HG02884 (cell line): Measurements from ENCODE around the gene SLC45A1.
"Not testable (repeated sequence)": the region's sequence is repeated elsewhere in the genome, so short reads cannot be mapped to it uniquely, and the experiment has no call there.

Experiments
- ATAC-seq: cut with Tn5 transposase; IDR thresholded peaks from one replicate; pipeline ENCODE4 v1.9.1; 2021; ENCODE audit warnings: mild to moderate bottlenecking, moderate library complexity; ENCODE audit not compliant: unreplicated experiment

The SLC45A1 gene

DNA sequence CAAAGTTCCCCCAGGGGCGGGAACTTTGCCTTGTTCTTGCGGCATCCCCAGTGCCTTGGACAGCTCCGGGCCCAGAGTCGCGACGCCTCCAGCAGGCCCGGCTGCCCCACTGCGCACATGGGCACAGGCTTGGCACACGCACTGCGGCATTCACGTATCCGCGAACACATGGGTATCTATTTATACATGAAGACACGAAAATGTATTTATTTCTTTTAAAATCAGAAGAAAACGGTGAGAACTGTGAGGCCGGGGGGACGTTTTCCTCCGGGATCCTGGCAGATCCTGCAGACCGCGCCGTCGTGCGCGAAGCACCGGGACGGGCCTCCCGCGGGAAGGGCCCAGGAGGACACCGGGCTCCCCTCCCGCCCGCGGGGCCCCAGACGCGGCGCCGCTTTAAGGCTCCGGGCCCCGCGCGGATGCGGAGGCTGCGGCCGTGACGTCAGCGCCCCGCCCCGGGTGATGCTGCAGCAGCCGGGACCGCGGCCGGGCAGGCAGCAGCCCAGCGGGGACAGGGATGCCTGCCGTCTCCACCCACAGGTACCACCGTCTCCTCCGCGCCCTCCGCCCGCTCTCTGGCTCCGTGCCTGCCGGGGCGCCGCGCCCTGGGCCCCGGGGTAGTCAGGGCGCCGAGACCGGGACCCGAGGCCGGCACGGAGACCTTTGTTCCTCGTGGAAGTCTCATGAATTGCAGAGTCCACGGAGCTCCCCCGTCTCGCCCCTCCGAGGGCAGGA lies at the start of gene SLC45A1:
Gene SLC45A1 (plus strand): TSS at position 468 of the 735 bp plus-strand sequence. CDS start 6,216 bp downstream, outside the sequence.
- ATAC-seq: no peak

GRCh38 chr1:8273036-8273435 lies 44.9 kb upstream of the SLC45A1 start:
- no peak for ATAC-seq

- ATAC-seq: no peak
These were observed 43.6 kb upstream of the SLC45A1 start for GRCh38 chr1:8274352-8274751.

- ATAC-seq: no peak
These were observed 41.6 kb upstream of the SLC45A1 start for GRCh38 chr1:8276173-8276914.

- no peak for ATAC-seq
These were observed 41.0 kb upstream of the SLC45A1 start for GRCh38 chr1:8276932-8277331.

GRCh38 chr1:8278677-8279076 lies 39.2 kb upstream of the SLC45A1 start:
- not testable (repeated sequence) for ATAC-seq

DNA sequence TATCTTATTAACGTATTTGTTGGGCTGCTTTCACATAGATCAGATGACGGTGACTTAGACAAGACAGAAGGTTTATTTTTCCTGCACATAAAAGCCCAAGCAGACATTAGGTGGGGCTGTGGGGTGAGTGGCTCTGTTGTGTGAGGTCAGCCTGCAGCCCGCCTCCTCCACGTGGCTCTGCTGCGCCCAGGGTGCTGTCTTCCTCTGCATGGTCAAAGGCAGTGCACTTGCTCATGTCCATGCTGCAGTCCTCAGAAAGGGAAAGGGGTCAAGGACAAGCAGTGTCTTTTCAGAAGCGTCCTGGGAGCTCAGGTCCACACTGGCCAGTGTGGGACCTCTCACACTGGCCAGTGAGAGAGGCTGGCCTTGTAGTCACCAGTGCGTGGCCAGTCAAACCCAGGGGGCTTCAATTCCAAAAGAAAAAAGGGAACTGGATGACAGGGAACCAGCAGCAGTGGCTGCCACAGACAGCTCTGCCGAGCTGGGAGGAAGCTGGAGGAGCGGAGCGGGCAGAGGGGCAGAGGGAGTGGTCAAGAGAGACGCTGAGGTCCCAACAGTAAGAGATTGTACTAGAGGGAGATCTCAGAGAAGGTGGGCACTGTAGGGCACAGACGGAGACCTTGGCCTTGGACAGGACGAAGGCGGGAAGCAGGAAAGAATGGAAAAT lies 35.9 kb upstream of the SLC45A1 start:
- no peak for ATAC-seq

- ATAC-seq: peak; percentile 84
These were observed 34.6 kb upstream of the SLC45A1 start for GRCh38 chr1:8283058-8283884.

DNA sequence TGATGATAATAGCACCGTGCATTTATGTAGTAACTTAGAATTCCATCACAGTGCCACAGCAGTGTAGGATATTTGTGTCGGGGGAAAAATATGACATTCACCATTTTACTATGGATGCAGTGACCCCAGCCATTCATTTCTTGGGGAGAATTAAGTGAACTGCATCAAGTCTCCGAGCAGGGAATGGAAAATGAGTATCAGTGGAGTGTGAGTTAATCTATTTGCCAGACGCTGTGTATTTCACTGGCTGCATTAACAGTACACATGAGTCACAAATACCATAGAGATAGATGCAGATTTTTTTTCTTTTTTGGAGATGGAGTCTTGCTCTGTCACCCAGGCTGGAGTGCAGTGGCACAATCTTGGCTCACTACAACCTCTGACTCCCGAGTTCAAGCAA lies 33.8 kb upstream of the SLC45A1 start:
- no peak for ATAC-seq

DNA sequence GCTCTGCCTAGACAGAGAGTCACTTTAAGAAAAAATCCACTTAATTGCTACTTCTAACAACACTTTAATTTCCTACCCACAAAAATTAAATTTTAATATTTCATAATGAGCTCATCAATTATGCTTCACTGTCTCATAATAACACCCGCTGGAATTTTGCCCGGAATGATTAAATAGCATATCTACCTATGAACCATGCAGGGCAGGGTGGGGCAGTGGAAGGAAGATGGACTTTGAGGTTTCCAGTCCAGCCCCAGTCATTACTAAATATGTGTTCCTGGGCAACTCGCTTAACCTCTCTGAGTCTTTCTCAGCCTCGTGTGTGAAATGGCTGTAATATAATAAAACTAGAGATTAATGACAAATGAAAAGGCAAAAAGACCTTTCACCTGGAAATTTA lies 32.8 kb upstream of the SLC45A1 start:
- no peak for ATAC-seq

DNA sequence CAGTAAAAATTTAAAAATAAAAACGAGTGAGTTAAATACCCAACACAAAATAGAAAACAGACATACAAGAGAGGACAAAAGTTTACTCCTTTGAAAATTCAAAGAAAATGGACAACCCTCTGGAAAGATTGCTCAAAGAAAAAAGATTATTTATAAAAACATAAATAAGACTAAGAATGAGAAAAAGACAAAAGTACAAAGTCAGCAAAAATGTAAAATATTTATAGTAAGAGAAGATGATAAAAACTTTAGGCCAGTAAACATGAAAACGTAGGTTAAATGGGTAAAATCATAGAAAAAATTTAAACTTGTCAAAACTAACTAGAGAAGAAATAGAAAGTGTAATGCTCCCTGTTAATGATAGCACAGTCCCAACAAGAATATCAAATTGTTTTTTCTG lies 31.9 kb upstream of the SLC45A1 start:
- ATAC-seq: no peak

DNA sequence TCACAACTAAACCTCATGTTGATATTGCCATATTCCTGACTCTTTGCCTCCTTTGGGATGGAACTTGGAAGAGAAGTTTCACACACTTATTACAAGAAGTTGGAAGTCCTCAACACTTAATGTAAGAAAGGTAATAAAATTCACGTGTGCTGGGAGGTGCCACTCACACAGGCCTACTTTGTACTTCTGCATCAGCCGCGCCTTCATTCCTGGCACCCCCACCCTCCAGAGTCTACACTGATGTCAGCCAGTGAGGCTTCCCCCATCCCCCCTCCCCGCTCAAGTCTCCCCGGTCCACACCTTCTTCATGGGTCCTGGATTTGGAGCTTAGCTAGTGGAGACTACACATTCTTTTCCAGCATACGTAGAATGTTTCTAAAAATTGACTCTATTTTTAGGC lies 24.8 kb upstream of the SLC45A1 start:
- ATAC-seq: no peak

DNA sequence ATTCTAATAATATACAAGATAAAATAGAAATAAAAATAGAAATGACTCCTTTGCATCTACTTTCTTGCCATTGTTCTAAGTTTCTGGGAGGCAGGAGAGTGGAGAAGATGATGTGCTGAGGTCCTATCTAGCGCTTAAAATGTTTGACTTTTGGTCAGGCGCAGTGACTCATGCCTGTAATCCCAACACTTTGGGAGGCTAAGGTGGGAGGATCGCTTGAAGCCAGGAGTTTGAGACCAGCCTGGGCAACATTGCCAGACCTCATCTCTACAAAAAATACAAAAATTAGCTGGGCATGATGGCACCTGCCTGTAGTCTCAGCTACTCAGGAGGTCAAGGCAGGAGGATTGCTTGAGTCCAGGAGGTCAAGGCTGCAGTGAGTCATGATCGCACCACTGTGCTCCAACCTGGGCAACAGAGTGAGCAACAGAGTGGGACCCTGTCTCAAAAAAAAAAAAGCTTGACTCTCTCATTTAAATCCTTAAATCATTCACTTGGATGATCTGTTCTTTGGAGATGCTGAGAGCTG lies 24.2 kb upstream of the SLC45A1 start:
- ATAC-seq: no peak

DNA sequence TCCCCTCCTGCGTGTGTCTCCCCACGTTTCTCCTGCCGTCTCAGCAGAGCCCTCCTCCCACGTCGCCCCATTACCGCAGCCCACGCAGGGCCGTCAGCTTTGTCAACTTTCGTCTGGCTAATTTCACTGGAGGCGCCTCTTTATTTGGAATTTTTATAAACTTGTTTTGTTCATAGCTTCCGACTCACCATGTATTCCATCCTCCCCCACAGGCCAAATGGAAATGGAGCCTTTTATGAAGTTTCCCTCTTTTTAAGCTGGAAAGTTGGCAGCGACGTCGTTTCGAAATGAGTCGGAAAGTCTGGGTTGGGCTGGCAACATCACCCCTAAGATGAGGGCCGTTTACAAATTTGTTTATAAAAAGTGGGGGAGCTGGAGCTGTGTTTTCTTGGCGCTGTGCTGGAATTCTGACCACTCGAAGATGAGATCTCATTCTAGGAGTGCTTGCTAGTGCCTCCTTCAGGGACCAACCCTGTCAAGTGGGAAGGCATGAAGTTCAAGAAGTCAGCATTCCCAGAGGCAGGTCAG lies 23.7 kb upstream of the SLC45A1 start:
- ATAC-seq: no peak

DNA sequence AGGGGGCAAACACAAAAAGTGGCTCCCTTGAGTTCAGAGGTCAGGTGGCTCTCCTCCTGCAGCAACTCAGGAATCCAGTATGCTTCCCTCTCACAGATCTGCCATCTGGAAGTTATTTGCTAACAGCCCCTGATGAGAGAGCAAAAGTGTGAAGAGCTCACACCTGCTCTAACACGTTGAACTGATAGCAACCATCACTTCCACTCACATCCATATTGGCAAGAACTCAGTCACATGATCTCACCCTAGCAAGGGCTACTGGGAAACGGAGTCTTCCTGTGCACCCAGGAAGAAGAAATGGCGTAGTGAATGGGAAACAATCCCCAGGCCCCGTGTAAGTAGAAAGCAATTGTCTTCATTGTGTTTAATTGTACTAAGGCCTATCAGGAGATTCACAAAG lies 20.7 kb upstream of the SLC45A1 start:
- ATAC-seq: no peak

GRCh38 chr1:8299963-8300362 lies 18.0 kb upstream of the SLC45A1 start:
- ATAC-seq: no peak

GRCh38 chr1:8302081-8302956 lies 15.6 kb upstream of the SLC45A1 start:
- no peak for ATAC-seq

DNA sequence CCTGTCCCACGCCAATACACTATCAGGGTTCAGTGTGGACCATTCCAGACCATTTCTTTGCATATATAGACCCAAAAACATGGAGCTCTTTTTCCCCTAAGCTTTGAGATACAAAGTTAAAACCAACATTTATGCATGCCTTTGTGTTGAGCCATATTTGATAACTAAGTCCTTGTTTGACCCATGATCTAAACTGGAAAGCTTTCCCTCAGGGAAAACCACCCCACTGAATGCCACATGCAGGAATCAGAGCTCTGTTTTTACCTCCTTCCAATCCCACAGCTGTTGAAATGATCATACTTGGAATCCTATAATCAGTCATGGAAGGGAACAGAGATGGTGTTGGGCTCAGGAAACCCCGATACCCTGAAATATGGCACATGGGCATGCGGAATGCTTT lies 14.8 kb upstream of the SLC45A1 start:
- ATAC-seq: no peak

GRCh38 chr1:8303876-8304275 lies 14.0 kb upstream of the SLC45A1 start:
- no peak for ATAC-seq

- ATAC-seq: no peak
These were observed 10.3 kb upstream of the SLC45A1 start for GRCh38 chr1:8307628-8308027.
